ENCODE measurements around the gene ARMH1. TPM values are rescaled to one million over a fixed set of nuclear protein-coding genes. Genes with fewer than 3 reads are reported as not detected.
"Not testable (repeated sequence)": the region's sequence is repeated elsewhere in the genome, so short reads cannot be mapped to it uniquely, and the experiment has no call there.

The ARMH1 gene
- total RNA-seq, 4 donors from 2014 or later, result 0.47 to 2.4 (median 1.2) TPM

GRCh38 chr1:44660176-44660575 lies 14.3 kb upstream of the ARMH1 start:
- no peak for ATAC-seq (ENCODE audit: low FRiP score)
- DNase-seq (ENCODE audit: low spot score), result no peak
- no peak for TF ChIP-seq CTCF (IDR thresholded peaks at IDR 0.05)

GRCh38 chr1:44661781-44662682 lies 12.5 kb upstream of the ARMH1 start:
- ATAC-seq (ENCODE audit: low FRiP score) (no peak), DNase-seq (ENCODE audit: low spot score) (no peak)
- no peak for TF ChIP-seq CTCF (IDR thresholded peaks at IDR 0.05)

- ATAC-seq (ENCODE audit: low FRiP score), result no peak
- no peak for TF ChIP-seq CTCF (IDR thresholded peaks at IDR 0.05)
- DNase-seq (ENCODE audit: low spot score), result no peak
Measured at GRCh38 chr1:44662683-44663030, 11.9 kb upstream of the ARMH1 start.

GRCh38 chr1:44663417-44663816 lies 11.1 kb upstream of the ARMH1 start:
- no peak for ATAC-seq (ENCODE audit: low FRiP score)
- DNase-seq (ENCODE audit: low spot score), result no peak
- no peak for TF ChIP-seq CTCF (IDR thresholded peaks at IDR 0.05)

- no peak for DNase-seq (ENCODE audit: low spot score)
- no peak for ATAC-seq (ENCODE audit: low FRiP score)
- TF ChIP-seq CTCF (IDR thresholded peaks at IDR 0.05), result no peak
Measured at GRCh38 chr1:44664730-44665370, 9.7 kb upstream of the ARMH1 start.

- ATAC-seq (ENCODE audit: low FRiP score); DNase-seq (ENCODE audit: low spot score): not testable (repeated sequence)
Measured at GRCh38 chr1:44666719-44667118, 7.8 kb upstream of the ARMH1 start.

- ATAC-seq (ENCODE audit: low FRiP score), result no peak
- DNase-seq (ENCODE audit: low spot score), result no peak
- no peak for TF ChIP-seq CTCF (IDR thresholded peaks at IDR 0.05)
Measured at GRCh38 chr1:44670751-44671640, 3.5 kb upstream of the ARMH1 start.

Data from omental fat pad (tissue), 4 donors.